NCI-H2196 treated with DMSO at 0.1 percent for 48 hours (cell line): ENCODE data around the gene EXOC3.
"Not testable (repeated sequence)": the region's sequence is repeated elsewhere in the genome, so short reads cannot be mapped to it uniquely, and the experiment has no call there.

Source experiments
- DNase-seq: peaks from one replicate; lab custom pipeline; 2025; ENCODE audit not compliant: unreplicated experiment; lab: John Stamatoyannopoulos, UW

The EXOC3 gene

DNA sequence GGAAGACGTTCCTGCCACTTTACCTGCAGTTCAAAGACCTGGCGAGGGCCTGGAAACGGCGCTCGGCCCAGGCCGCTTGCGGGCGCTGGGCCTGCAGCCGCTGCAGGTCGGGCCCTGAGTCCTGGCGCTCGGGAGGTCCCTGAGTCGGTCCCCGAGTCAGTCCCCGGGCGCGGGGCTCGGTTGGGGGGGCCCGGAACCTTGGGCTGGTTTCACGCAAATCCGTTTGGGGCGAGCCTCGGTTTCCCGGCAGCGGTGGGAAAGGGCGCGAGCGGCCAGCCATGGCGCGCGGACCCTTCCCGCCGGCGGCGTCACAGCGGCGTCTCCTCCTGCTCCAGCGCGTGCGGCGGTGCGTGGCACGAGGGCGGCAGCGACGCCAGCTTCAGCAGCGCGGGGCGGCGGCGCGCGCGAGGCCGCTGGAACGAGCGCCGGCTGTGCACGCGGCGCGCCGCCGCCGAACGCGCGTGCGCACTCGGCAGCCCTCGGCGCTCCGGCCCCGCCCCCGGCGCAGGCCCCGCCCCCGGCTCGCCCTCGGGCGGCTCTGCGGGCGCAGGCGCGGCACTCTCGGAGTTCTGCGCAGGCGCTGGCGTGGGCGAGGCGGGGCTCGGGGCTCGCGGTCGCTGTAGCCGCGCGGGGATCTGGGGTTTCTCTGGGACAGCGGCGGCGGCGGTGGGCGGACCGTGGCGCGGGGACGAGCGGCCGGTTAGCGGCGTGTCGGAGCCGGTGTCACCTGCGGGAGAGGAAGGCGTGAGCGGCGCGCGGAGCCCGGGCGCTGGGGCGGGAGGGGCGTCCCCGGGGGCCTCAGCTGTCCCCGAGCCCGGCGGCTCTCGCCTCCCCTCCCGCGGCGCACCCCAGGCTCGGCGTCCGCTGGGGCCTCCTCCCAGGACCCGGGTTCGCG is 29.9 kb downstream of the EXOC3 start:
- DNase-seq = peak; percentile 70

DNA sequence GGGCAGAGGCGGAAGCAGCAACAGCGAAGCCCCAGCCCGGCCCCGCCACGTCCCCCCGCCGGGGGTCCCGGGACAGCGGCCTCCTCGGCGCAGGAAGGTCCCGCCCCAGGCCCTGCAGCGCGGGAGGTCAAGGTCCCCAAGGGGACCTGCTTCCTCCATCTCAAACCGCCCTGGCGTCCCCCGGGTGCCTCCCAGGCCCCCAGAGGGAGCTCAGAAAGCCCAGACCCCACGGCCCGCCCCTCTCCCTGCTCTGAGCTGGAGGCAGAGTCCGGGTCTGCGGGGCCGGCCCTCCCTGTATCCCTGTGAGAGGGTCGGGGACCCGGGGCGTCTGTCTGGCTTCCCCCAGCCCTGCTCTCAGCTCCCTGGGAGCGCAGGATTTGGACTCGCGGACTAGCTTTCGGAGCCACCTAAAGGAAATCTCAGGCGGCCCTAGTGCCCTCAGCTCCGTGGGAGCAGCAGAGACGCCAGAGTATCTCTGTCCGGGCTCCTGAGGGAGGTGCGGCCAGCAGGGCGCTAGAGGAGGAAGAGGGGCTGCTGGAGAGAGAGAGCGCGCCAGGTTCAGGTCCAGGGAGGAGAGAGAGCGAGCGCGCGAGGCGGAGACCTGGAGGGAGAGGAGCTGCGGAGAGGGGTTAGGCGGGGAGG is 30.7 kb downstream of the EXOC3 start:
- DNase-seq = no peak

DNA sequence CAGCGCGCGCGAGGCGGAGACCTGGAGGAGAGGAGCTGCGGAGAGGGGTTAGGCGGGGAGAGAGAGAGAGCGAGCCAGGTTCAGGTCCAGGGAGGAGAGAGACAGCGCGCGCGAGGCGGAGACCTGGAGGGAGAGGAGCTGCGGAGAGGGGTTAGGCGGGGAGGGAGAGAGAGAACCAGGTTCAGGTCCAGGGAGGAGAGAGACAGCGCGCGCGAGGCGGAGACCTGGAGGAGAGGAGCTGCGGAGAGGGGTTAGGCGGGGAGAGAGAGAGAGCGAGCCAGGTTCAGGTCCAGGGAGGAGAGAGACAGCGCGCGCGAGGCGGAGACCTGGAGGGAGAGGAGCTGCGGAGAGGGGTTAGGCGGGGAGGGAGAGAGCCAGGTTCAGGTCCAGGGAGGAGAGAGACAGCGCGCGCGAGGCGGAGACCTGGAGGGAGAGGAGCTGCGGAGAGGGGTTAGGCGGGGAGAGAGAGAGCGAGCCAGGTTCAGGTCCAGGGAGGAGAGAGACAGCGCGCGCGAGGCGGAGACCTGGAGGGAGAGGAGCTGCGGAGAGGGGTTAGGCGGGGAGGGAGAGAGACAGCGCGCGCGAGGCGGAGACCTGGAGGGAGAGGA is 31.4 kb downstream of the EXOC3 start:
- DNase-seq = not testable (repeated sequence)

DNA sequence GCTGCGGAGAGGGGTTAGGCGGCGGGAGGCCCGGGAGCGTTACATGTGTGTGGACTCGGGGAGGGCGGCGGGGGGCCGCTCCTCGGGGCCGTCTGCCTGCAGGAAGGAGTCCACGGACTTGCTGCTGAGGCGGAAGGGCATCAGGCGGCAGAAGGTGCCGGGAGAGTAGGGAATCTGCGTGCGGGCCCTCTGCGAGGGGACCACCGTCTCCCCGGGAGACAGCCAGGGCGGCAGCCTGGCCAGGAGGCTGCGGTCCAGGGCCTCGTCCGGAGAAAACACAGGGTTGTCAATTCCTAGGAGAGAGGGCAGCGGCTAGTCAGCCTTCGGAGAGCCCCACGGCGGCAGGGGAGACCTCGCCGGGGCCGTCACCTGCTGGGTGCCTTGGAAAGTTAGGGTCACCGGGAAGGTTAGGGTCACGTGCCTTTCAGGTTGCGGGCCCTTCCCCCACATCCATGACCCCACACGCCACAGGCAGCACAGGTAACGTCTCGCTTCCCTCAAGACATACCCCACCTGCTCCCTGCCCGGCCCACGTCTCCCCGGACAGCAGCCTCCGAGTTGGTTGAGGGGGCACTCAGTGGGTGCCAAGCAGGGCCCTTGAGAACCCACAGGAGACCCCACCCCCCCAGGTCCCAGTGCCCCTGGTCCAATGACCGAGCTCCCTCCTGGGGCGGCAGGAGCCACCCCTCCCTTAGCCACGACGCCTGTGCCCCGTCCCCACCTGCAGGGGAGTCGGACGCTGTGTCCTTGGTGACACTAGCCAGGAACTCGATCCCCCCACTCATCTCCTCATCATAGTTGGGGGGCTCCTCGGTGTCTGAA is 32.1 kb downstream of the EXOC3 start:
- DNase-seq = no peak

DNA sequence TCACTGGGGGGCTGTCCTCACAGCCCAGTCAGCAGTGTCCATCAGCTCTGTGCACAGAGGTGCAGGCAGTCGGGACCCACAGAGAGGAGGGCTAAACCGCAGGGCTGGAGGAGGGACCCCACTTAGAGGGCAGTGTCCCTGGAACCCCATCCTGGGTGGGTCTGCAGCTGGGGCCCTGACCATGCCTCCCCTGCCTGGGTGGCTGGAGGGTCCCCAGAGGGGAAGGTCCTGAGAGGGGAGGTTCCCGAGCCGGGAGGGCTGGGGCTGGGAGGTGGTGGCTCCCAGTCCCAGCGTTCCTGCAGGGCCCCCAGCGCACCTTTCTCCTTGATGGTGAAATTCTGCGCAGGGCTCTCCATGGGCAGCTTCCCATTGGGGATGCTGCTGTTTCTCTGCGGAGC is 32.7 kb downstream of the EXOC3 start:
- DNase-seq = no peak

DNA sequence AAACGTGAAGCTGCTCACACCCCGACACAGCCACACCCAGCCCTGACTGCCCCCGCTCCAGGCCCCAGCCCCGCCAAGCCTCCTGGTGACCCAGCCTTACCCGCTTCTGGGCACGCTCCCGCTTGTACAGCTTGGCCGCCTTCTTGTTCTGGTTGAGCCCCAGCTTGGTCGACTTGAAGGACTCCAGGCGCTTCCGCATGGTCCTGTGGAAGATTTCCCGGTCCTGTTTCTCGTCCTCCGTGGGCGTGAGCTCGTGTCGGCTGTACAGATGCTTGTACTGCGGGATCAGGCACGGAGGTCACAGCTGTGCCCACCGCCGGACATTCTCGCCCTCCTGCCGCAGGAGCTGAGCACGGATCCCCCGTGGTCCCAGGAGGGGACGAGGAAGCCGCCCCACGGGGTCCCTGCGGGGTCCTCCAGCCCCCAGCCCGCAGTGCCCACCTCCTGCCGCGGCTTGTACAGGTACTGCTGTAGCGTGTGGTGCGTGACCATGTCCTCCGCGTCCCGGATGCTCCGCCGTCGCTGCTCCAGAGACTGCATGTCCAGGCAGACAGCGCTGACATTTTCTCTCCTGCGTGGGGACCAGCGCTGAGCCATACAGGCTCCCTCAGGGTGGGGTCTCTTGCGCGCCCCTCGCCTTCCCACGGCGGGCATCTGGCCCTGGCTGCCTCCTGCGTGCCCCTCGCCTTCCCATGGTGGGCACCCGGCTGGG is 33.3 kb downstream of the EXOC3 start:
- DNase-seq = no peak

DNA sequence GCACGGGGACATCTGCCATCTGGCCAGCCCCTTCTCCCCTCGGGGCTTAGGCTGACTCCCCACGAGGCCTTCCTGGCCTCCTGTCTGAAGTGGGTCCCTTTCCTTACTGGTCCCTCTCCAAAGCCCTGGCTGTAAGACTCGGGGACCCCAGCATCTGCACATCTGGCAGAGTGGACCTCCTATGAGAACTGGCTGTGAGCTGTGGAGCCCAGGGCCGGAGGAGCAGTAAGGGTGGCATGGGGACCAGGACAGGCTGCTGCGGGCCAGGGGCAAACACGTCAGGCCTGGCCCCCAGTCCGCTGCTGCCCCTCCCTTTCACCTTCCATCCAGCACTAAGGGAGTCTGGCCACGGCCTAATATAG is 33.8 kb downstream of the EXOC3 start:
- DNase-seq = no peak

DNA sequence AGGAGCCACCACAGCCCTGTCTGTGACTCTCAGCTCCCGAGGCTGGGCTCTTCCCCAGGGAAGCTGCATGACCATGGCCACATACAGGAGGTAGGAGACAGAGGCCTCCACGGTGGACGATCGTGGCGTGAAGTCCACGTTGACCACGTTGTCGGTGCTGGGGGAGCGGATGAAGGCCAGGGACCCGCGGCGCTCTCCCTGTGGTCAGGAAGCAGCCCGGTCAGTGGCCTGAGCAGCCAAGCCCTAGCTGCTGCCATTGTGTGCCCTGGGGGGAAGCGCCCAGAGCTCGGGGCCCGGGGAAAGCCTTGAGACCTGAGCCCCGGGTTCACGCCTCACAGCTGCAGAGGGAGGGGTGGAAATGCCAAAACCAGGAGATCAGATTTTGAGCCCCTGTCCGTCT is 34.3 kb downstream of the EXOC3 start:
- DNase-seq = no peak

DNA sequence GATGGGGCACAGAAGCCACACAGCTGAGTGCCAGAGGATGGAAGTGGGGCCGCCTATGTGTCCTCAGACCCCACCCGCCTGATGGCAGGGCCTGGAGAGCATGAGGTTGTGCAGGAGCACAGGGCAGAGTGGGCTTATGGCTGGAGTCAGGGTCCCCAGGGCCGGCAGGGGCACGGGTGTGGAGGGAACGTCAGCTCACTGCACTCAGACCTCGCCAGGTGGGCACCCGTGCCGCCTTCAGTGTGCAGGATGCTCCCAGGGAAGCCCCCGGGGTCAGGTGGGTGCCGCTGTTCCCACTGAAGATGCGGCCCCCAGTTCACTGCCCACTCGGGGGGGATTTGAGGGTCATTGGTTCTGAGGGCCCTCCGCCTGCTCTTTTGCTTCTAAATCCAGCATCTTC is 34.9 kb downstream of the EXOC3 start:
- no peak for DNase-seq

DNA sequence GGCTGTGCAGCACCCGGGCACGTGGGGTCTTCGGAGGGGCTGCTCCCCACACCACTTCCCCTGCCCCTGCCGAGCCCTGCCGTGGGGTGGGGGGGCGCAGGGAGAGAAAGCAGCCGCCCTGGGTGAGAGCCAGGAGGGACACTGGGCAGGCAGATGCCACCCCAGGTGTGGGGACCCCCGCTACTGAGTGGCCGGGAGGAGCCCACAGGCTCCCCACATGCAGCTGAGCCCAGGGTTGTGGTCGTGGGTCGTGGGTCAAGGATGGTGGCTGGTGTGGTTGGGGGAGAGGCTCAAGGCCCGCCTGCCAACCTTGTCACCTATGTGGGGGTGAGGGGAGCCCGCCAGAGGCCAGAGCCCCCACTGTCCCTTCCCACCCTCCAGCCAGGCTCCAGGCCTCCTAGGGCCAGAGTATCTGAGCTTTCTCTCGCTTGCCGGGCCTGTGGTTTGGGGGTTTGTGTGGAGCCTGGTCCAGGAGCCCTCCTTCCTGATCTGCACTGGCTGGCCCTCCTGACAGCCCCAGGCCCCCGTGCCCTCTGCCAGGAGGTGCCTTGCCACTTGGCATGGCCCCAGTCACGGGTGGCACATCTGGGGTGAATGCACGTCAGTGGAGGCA is 35.5 kb downstream of the EXOC3 start:
- DNase-seq = no peak

DNA sequence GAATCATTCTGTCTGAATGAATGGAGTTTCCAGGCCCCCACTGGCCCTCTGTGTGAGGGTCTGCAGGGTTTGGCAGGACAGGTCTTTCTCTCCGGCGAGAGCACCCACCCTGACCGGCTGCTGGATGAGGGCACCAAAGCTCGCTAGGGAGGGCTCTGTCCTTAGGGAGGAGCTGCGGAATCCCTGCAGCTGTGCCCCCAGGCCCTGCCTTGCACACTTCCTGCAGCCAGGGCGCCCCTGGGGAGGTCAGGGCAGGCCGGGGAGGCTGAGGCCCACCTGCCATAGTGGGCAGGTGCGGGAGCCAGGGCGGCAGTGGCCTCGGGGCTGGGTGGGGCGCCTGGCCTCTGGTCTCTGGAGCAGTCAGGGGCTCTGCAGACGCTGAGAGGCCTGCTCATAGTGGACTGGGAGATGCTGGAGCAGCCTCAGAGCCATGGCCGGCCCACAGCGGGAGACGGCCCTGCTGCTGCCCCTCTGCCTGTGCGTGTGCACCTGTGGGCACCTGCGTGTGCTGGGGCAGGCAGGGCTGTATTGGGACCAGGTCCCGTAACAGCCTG is 36.1 kb downstream of the EXOC3 start:
- DNase-seq = no peak

DNA sequence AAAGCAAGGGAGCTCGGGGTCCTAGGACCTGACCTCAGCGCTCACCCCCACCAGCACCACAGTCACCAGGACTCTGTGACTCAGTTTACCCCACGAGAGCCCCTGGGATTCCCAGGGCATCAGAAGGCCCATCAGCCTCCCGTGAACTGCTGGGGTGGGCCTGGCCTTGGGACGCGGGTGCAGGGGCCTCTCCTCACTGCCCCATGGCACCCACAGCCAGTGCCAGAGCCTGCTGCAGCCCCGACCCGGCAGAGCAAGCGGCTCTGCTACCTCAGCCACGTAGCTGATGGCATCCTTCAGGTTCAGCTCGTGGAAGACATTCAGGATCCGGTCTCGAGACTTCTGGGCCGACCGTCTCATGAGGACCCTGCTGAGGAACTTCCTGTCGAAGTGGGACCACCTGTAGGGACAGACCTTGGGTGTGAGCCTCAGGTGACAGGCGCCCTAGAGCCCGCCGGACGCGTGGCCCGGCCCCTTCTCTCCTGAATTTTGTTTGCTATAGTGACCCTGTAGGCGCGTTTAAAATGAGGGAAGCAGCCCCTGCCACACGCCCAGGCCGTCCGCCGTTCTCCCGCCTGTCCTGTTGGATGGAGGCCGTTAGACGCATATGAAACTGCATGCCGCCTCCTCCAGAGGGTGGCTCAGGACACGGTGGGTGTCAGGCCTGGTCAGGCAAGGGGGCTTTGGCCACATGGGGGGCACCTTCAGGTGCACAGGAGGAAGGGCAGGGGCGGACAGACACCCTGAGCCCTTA is 36.8 kb downstream of the EXOC3 start:
- no peak for DNase-seq

DNA sequence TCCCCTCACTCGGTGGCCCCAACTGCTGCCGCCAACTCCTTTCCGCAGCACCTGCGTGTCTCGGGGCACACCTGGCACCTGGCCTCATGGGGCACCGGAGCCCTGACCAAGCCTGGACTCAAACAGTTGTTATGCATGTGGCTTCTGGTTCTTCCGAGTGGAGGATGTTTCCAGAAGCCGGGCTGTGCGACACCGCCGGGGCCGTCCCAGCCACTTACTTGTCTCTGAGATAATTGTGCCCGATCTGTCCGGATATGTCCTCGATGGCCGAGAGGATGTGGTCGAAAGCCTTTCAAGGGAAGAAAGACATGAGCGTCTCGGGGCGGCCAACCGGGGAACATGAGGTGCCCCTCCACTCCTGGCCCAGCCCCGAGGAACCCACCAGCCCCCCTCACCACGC is 38.4 kb downstream of the EXOC3 start:
- no peak for DNase-seq

DNA sequence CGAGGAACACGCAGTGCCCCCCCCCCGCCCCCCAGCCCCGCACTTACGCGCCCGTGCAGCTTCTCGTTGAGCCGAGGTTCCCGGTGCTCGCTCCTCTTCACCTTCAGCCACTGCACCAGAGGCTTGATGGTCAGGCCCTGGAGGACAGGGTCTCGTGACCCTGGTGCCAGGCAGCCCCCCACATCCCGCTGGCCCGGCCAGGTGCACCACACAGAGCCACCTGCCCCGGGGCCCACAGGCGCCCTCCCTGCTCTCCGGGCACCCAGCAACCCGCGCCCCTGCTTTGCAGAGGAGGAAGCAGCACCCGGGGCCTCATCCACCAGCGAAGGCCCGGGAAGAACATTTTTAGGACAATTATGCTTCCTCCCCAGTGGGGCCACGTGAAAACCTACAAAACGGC is 39.0 kb downstream of the EXOC3 start:
- no peak for DNase-seq

DNA sequence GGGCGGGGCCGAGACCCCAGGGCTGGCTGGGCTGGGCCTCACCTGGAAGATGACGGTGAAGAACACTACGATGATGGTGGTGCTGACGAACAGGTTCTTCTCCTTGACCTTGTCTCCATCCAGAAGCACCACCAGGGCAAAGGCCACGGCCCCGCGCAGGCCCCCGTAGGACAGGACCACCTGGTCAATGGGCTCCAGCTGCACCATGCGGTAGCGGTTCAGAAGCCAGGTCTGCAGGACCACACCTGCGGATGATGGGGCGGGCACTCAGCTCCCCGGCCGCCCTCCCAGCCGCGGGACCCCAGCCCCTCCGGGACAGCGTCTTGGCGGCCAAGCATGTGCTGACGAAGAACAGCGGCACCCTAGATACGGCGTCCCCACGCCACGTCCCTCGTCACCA is 39.5 kb downstream of the EXOC3 start:
- DNase-seq = no peak

DNA sequence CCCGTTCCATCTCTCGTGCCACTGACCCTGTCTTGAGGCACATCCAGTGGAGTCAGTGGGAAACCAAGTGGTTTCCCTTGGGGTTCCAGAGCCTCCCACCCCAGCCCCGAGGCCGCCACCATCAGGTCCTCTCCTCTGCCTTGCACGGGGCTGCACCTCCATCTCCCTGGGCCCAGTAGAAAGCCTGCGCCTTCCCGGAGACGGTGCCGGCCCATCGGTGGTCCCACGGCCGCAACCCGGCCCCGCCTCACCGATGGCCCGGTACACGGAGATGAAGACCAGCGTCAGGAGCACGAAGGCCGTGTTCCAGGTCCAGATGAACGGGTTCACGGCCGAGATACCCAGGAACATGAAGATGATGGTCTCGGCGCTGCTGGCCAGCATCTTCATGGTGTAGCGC is 40.0 kb downstream of the EXOC3 start:
- no peak for DNase-seq

DNA sequence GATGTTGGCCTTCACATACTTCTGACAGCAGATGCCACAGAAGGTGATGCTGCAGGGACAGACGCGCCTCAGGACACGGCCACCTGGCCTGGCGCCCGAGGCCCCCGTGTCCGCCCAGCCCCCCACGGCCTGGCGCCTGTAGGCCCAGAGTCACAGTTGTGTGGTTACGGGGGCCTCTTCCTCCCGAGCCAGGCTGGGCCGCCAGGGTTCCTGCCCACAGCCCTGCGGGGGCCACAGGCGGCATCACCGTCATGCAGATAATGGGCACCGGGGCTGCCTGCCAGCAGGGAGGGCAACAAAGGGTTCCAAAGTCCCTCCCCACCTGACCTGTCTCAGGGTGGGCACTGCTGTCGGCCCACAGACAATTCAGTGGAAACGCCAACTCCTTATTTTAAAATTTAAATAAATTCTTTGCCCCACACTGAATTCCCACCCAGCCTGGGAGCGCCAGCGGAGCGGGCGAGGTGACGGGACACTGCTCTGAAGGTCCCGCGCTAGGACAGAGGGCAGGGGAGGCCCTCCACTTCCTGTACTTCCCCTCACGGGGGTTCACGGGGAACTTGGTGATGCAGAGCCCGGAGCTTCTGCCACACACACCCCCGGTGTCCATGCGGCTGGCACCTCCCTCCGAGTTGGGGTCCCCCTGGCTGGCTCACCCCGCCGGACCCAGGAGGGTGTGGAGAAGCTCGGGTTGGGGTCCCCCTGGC is 40.6 kb downstream of the EXOC3 start:
- DNase-seq = no peak

DNA sequence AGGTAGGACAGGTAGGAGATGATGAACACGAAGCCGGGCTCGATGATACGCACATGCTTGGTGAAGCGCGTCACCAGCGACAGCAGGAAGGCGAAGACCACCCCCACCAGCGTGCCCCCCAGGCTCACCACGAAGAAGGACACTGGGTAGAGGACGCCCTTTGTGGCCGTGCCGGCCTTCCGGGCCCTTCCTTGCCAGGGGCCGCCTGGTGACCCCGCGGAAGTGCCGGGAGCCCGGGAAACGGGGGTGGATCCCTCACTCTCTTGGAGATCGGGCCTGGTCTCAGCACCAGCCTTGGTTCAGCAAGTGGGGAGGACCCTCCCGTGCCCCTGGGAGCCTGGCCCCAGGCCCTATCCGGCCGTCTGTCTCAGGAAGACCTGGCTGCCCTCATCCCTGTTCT is 41.6 kb downstream of the EXOC3 start:
- DNase-seq = no peak
